ENCODE measurements around the gene TNK1. TPM values are rescaled to one million over a fixed set of nuclear protein-coding genes. Genes with fewer than 3 reads are reported as not detected.

Gene TNK1
- total and polyA plus RNA-seq, 9 of the 15 experiments (the other 6 are each of a cell fraction or from before 2014, with no cell fraction given): 0.28 to 5.2 (median 2.1) TPM

- TF ChIP-seq PPARD (CRISPR knock-in tag; IDR thresholded peaks at IDR 0.05) (no peak), MYBL2 (IDR thresholded peaks at IDR 0.05; ENCODE audit: low read depth) (no peak), MYBL2 (CRISPR knock-in tag; IDR thresholded peaks at IDR 0.05; ENCODE audit: borderline replicate concordance) (no peak), ASH1L (IDR thresholded peaks at IDR 0.05; ENCODE audit: borderline replicate concordance, low read depth, partially characterized antibody) (no peak), E2F8 (IDR thresholded peaks at IDR 0.05; ENCODE audit: low read depth, partially characterized antibody) (no peak), FIP1L1 (IDR thresholded peaks at IDR 0.05; ENCODE audit: low read depth, low read length, poor library complexity, severe bottlenecking) (no peak), KAT7 (CRISPR knock-in tag; IDR thresholded peaks at IDR 0.05; ENCODE audit: borderline replicate concordance) (0 out of 2 replicates have a peak, but pooled peaks have one; percentile 44), JUNB (CRISPR knock-in tag; conservative IDR thresholded peaks at IDR 0.05) (no peak), RBBP5 (IDR thresholded peaks at IDR 0.05; ENCODE audit: borderline replicate concordance, insufficient read depth, low read length, poor library complexity, severe bottlenecking) (no peak), GABPB1 (CRISPR knock-in tag; IDR thresholded peaks at IDR 0.05) (no peak), GMEB1 (CRISPR knock-in tag; IDR thresholded peaks at IDR 0.05) (no peak), ZNF217 (CRISPR knock-in tag; IDR thresholded peaks at IDR 0.05) (no peak)
- TF ChIP-seq, protein P1, sequence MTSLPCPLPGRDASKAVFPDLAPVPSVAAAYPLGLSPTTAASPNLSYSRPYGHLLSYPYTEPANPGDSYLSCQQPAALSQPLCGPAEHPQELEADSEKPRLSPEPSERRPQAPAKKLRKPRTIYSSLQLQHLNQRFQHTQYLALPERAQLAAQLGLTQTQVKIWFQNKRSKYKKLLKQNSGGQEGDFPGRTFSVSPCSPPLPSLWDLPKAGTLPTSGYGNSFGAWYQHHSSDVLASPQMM (CRISPR knock-in tag; IDR thresholded peaks at IDR 0.05): no peak
- TF ChIP-seq, protein P2, sequence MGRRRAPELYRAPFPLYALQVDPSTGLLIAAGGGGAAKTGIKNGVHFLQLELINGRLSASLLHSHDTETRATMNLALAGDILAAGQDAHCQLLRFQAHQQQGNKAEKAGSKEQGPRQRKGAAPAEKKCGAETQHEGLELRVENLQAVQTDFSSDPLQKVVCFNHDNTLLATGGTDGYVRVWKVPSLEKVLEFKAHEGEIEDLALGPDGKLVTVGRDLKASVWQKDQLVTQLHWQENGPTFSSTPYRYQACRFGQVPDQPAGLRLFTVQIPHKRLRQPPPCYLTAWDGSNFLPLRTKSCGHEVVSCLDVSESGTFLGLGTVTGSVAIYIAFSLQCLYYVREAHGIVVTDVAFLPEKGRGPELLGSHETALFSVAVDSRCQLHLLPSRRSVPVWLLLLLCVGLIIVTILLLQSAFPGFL (CRISPR knock-in tag; IDR thresholded peaks at IDR 0.05): no peak
- TF ChIP-seq, protein P3, sequence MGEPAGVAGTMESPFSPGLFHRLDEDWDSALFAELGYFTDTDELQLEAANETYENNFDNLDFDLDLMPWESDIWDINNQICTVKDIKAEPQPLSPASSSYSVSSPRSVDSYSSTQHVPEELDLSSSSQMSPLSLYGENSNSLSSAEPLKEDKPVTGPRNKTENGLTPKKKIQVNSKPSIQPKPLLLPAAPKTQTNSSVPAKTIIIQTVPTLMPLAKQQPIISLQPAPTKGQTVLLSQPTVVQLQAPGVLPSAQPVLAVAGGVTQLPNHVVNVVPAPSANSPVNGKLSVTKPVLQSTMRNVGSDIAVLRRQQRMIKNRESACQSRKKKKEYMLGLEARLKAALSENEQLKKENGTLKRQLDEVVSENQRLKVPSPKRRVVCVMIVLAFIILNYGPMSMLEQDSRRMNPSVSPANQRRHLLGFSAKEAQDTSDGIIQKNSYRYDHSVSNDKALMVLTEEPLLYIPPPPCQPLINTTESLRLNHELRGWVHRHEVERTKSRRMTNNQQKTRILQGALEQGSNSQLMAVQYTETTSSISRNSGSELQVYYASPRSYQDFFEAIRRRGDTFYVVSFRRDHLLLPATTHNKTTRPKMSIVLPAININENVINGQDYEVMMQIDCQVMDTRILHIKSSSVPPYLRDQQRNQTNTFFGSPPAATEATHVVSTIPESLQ (CRISPR knock-in tag; IDR thresholded peaks at IDR 0.05): 0 out of 2 replicates have a peak, but pooled peaks have one; percentile 58
- TF ChIP-seq, protein P4, sequence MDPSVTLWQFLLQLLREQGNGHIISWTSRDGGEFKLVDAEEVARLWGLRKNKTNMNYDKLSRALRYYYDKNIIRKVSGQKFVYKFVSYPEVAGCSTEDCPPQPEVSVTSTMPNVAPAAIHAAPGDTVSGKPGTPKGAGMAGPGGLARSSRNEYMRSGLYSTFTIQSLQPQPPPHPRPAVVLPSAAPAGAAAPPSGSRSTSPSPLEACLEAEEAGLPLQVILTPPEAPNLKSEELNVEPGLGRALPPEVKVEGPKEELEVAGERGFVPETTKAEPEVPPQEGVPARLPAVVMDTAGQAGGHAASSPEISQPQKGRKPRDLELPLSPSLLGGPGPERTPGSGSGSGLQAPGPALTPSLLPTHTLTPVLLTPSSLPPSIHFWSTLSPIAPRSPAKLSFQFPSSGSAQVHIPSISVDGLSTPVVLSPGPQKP (CRISPR knock-in tag; IDR thresholded peaks at IDR 0.05): no peak
Observed at GRCh38 chr17:7435676-7436555, 55.0 kb downstream of the TNK1 start (continued).
